IMR-90 (cell line): ENCODE results near the gene AUTS2.

Source experiments
- BHLHE40 ChIP-seq: fragments of 150-350 bp; IDR thresholded peaks from 2 replicates; pipeline ENCODE4 v1.6.1; 2016; ENCODE audit warnings: mild to moderate bottlenecking, low read depth, low read length
- CEBPB ChIP-seq: IDR thresholded peaks from 2 replicates; pipeline ENCODE4 v1.6.1; 2012; ENCODE audit warnings: low read depth, low read length, improper control_type of control experiment
- CHD1 ChIP-seq: IDR thresholded peaks from 2 replicates; pipeline ENCODE4 v1.6.1; 2012; ENCODE audit warnings: low read depth, low read length, improper control_type of control experiment
- MAFK ChIP-seq: IDR thresholded peaks from 2 replicates; pipeline ENCODE4 v1.6.1; 2012; ENCODE audit warnings: low read depth, low read length, improper control_type of control experiment
- MAZ ChIP-seq: IDR thresholded peaks from 2 replicates; pipeline ENCODE4 v1.6.1; 2012; ENCODE audit warnings: low read depth, mild to moderate bottlenecking, low read length, improper control_type of control experiment, moderate library complexity, borderline replicate concordance
- MXI1 ChIP-seq: IDR thresholded peaks from 2 replicates; pipeline ENCODE4 v1.6.1; 2012; ENCODE audit warnings: low read depth, mild to moderate bottlenecking, low read length, moderate library complexity, borderline replicate concordance
- NFE2L2 ChIP-seq: fragments of 150-350 bp; IDR thresholded peaks from 2 replicates; pipeline ENCODE4 v1.6.1; 2016; ENCODE audit warnings: low read depth, mild to moderate bottlenecking, low read length
- POLR2A ChIP-seq: IDR thresholded peaks from 2 replicates; pipeline ENCODE4 v1.6.1; 2012; ENCODE audit warnings: mild to moderate bottlenecking, low read depth, low read length
- RAD21 ChIP-seq: IDR thresholded peaks from 2 replicates; pipeline ENCODE4 v1.6.1; 2012; ENCODE audit warnings: low read length, improper control_type of control experiment
- TF ChIP-seq, protein P1 (sequence below): fragments of 150-350 bp; IDR thresholded peaks from 2 replicates; pipeline ENCODE4 v1.6.1; 2017; ENCODE audit warnings: mild to moderate bottlenecking, antibody characterized with exemption, low read length, low read depth
- TF ChIP-seq, protein P2 (sequence below): conservative IDR thresholded peaks from 2 replicates; pipeline ENCODE4 v1.5.1; 2012; ENCODE audit warnings: mild to moderate bottlenecking, low read depth, low read length, improper control_type of control experiment
- TF ChIP-seq, protein P3 (sequence below): fragments of 150-350 bp; IDR thresholded peaks from 2 replicates; pipeline ENCODE4 v1.6.1; 2016; ENCODE audit warnings: low read depth, mild to moderate bottlenecking, low read length, moderate library complexity, borderline replicate concordance

GRCh38 chr7:70479153-70480021 lies 881.1 kb downstream of the AUTS2 start:
- TF ChIP-seq, protein P1, sequence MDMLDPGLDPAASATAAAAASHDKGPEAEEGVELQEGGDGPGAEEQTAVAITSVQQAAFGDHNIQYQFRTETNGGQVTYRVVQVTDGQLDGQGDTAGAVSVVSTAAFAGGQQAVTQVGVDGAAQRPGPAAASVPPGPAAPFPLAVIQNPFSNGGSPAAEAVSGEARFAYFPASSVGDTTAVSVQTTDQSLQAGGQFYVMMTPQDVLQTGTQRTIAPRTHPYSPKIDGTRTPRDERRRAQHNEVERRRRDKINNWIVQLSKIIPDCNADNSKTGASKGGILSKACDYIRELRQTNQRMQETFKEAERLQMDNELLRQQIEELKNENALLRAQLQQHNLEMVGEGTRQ, result no peak
- TF ChIP-seq, protein P2, sequence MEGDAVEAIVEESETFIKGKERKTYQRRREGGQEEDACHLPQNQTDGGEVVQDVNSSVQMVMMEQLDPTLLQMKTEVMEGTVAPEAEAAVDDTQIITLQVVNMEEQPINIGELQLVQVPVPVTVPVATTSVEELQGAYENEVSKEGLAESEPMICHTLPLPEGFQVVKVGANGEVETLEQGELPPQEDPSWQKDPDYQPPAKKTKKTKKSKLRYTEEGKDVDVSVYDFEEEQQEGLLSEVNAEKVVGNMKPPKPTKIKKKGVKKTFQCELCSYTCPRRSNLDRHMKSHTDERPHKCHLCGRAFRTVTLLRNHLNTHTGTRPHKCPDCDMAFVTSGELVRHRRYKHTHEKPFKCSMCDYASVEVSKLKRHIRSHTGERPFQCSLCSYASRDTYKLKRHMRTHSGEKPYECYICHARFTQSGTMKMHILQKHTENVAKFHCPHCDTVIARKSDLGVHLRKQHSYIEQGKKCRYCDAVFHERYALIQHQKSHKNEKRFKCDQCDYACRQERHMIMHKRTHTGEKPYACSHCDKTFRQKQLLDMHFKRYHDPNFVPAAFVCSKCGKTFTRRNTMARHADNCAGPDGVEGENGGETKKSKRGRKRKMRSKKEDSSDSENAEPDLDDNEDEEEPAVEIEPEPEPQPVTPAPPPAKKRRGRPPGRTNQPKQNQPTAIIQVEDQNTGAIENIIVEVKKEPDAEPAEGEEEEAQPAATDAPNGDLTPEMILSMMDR, result no peak
- no peak for TF ChIP-seq POLR2A
- no peak for TF ChIP-seq MXI1
- TF ChIP-seq BHLHE40, result no peak
- TF ChIP-seq CHD1, result no peak
- no peak for TF ChIP-seq CEBPB
- no peak for TF ChIP-seq MAFK
- TF ChIP-seq, protein P3, sequence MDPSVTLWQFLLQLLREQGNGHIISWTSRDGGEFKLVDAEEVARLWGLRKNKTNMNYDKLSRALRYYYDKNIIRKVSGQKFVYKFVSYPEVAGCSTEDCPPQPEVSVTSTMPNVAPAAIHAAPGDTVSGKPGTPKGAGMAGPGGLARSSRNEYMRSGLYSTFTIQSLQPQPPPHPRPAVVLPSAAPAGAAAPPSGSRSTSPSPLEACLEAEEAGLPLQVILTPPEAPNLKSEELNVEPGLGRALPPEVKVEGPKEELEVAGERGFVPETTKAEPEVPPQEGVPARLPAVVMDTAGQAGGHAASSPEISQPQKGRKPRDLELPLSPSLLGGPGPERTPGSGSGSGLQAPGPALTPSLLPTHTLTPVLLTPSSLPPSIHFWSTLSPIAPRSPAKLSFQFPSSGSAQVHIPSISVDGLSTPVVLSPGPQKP, result no peak
- TF ChIP-seq RAD21, result no peak
- no peak for TF ChIP-seq MAZ
- no peak for TF ChIP-seq NFE2L2
